ENCODE data around the gene SLC41A2.

DNA sequence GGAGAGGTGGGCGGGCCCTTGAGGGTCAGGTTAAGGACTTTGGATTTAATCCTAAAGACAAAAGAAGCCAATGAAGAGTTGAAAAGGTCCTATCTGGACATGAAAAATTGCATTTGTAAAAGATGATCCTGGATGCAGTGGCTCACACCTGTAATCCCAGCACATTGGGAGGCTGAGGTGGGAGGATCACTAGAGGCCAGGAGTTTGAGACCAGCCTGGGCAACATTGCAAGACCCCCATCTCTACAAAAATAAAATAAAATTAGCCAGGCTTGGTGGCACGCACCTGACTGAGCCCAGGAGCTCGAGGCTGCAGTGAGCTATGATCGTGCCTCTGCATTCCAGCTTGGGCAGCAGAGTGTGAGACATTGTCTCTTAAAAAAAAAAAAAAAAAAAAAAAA lies 2.4 kb upstream of the SLC41A2 start:
- TF ChIP-seq, protein P1, sequence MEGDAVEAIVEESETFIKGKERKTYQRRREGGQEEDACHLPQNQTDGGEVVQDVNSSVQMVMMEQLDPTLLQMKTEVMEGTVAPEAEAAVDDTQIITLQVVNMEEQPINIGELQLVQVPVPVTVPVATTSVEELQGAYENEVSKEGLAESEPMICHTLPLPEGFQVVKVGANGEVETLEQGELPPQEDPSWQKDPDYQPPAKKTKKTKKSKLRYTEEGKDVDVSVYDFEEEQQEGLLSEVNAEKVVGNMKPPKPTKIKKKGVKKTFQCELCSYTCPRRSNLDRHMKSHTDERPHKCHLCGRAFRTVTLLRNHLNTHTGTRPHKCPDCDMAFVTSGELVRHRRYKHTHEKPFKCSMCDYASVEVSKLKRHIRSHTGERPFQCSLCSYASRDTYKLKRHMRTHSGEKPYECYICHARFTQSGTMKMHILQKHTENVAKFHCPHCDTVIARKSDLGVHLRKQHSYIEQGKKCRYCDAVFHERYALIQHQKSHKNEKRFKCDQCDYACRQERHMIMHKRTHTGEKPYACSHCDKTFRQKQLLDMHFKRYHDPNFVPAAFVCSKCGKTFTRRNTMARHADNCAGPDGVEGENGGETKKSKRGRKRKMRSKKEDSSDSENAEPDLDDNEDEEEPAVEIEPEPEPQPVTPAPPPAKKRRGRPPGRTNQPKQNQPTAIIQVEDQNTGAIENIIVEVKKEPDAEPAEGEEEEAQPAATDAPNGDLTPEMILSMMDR (IDR thresholded peaks at IDR 0.05): no peak
- no peak for TF ChIP-seq POLR2A (IDR thresholded peaks at IDR 0.05)
